ENCODE measurements around the gene LIAS. TPM values are rescaled to one million over a fixed set of nuclear protein-coding genes. Genes with fewer than 3 reads are reported as not detected.

LIAS gene
- total RNA-seq: 3.8 and 5.1 TPM in 2 replicates

GRCh38 chr4:39458505-39459300 lies at the start of gene LIAS, which contains the start of gene RPL9:
TSS of gene LIAS (plus strand) at chr4:39459056. CDS start at chr4:39459118, 62 bp downstream.
TSS of gene RPL9 (minus strand) at chr4:39458922. CDS start at chr4:39458439, 483 bp downstream.

GRCh38 chr4:39527296-39528060 lies 68.6 kb downstream of the LIAS start, which contains the start of gene UGDH:
TSS of gene UGDH (minus strand) at chr4:39527439. CDS start at chr4:39521512, 5,927 bp downstream.

Other genes with a start within 250 kb of the LIAS start
- gene RFC1, start 92.7 kb upstream of the LIAS start, total RNA-seq: 58.4 and 63.0 TPM in 2 replicates
- gene KLB, start 52.1 kb upstream of the LIAS start, total RNA-seq: under 0.01 and 0.22 TPM in 2 replicates
- 2,848 and 3,678 TPM in 2 replicates for gene RPL9, start 134 bp upstream of the LIAS start, total RNA-seq
- 30.8 and 38.0 TPM in 2 replicates for gene UGDH, start 68.4 kb downstream of the LIAS start, total RNA-seq
- 21.7 and 33.5 TPM in 2 replicates for gene SMIM14, start 179.8 kb downstream of the LIAS start, total RNA-seq
- gene UBE2K, start 239.1 kb downstream of the LIAS start, total RNA-seq: 15.0 and 17.3 TPM in 2 replicates

Data from dermis lymphatic vessel endothelial cell (primary cell).